GM21381 (cell line): Measurements from ENCODE around the gene RDH5.

Source experiments
- ATAC-seq: cut with Tn5 transposase; IDR thresholded peaks from one replicate; pipeline ENCODE4 v1.9.1; 2021; ENCODE audit warnings: mild to moderate bottlenecking, moderate library complexity; ENCODE audit not compliant: unreplicated experiment

Gene RDH5

GRCh38 chr12:55720071-55720564 is at the start of gene RDH5:
Gene RDH5, plus strand, starts transcription at chr12:55720393. Its CDS starts 792 bp downstream, at chr12:55721185.
- no peak for ATAC-seq

- no peak for ATAC-seq
These were observed 48.4 kb upstream of the RDH5 start for GRCh38 chr12:55671746-55672145.

DNA sequence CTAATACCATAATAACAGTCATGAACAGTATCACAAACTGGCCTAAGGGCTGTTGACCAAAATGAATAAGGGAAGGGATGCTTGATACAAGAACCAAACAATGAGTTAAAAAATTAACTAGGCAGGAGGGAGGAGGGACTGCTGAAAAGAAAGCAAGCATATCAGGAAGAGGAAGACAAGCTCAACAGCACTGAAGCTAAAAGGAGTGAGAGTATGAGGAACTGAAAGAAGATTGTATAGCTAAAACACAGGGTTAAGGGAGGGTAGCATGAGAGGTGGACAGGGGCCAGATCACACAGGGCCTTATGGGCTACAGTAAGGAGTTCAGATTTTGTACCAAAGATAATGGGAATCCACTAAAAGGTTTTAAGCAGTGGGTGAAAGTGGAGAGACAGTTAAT is 46.6 kb upstream of the RDH5 start:
- ATAC-seq, result peak; percentile 99

- ATAC-seq, result no peak
These were observed 44.5 kb upstream of the RDH5 start for GRCh38 chr12:55675666-55676065.

DNA sequence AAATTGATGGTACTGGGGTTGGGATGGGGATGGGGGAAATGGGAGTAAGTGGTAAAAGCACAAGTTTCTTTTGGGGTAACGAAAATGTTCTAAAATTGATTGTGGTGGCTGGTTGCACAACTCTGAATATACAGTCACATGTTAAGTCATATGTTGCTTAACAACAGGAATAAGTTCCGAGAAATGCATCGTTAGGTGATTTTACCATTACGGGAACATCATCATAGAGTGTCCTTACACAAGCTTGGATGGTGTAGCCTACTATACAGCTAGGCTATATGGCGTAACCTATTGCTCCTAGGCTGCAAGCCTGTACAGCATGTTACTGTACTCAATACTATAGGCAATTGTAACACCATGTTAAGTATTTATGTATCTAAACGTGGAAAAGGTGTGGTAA is 43.5 kb upstream of the RDH5 start:
- no peak for ATAC-seq

DNA sequence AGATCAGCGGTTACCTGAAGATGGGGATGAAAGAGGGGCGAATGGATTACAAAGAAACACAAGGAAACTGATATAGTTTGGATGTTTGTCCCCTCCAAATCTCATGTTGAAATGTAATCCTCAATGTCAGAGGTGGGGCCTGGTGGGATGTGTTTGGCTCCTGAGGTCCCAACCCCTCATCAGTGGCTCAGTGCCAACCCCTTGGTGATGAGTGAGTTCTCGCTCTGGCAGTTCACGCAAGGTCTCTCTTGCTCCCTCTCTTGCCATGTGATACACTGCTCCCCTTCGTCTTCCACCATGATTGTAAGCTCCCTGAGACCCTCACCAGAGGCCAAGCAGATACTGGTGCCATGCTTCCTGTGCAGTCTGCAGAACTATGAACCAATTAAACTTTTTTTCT is 40.5 kb upstream of the RDH5 start:
- ATAC-seq, result no peak

DNA sequence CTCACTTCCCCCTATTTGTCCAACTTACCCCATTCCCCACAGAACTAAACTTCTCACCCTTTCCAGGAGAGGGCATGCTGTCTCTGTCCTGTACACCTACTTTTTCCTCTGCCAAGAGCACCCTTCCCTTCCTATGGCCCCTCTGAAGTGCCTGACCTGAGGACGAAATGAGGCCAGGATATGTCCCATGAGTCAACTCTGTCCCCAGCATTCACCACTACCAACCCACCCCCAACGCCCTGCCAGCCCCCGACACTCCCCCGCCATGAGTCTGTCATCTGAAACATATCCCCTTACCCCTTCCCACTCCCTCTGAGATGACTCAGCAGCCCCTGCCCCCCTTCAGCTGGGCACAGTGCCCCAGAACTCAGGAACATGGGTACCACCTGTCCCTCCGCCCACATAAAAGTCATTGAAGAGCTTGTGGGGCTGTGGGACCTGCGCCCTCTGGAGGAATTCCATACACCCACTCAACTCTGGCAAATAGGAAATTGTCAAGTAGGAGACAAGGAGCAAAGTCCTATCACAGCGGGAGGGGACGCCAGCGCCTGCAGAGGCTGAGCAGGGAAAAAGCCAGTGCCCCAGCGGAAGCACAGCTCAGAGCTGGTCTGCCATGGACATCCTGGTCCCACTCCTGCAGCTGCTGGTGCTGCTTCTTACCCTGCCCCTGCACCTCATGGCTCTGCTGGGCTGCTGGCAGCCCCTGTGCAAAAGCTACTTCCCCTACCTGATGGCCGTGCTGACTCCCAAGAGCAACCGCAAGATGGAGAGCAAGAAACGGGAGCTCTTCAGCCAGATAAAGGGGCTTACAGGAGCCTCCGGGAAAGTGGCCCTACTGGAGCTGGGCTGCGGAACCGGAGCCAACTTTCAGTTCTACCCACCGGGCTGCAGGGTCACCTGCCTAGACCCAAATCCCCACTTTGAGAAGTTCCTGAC is 38.8 kb upstream of the RDH5 start:
- no peak for ATAC-seq

GRCh38 chr12:55682087-55682796 is 38.0 kb upstream of the RDH5 start:
- ATAC-seq, result no peak

DNA sequence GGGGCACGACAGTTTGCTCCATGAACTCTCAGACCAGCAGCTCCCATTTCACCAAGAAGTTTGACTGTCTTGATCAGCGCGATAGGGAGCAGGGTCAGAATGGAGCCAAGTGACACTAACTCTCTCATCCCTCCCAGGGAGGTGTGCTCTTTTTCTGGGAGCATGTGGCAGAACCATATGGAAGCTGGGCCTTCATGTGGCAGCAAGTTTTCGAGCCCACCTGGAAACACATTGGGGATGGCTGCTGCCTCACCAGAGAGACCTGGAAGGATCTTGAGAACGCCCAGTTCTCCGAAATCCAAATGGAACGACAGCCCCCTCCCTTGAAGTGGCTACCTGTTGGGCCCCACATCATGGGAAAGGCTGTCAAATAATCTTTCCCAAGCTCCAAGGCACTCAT is 36.5 kb upstream of the RDH5 start:
- ATAC-seq, result no peak

- no peak for ATAC-seq
These were observed 35.3 kb upstream of the RDH5 start for GRCh38 chr12:55684761-55685370.

DNA sequence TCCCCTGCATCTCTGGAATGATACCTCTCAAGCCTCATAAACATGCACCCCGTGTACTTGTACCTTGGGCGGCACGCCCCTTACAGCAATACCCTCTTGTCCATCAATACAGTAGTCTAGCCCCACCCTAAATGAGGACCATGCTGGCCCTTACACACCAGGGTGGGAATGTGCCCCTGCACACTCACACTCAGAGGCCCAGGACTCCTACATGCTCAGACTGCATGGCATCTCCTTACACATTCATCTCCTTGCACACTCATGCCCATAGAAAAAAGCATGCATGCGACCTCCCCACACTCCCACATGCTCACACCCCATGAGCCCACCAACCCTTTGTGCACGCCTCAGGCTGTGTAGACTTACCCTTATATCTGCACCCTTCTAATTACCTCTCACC is 34.5 kb upstream of the RDH5 start:
- ATAC-seq, result no peak

- ATAC-seq, result no peak
These were observed 33.7 kb upstream of the RDH5 start for GRCh38 chr12:55686366-55687010.

DNA sequence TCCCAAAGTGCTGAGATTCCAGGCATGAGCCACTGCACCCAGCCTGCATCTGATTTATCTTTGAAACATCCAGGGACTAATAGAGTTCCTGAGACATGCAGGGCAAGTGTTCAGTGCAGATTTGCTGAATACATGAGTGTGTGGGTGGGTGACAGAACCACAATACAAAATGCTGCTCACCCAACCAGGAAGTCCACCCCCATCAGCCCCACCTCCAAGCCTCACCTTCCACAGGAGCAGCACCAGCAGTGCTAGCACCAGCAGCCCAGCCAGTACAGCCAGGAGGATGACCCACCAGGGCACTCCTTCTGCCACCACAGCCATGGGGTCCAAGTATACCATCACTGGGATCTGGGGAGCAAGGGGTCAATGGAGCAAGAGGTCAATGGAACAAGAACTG is 32.4 kb upstream of the RDH5 start:
- no peak for ATAC-seq

GRCh38 chr12:55688716-55689655 is 31.2 kb upstream of the RDH5 start:
- ATAC-seq, result no peak

DNA sequence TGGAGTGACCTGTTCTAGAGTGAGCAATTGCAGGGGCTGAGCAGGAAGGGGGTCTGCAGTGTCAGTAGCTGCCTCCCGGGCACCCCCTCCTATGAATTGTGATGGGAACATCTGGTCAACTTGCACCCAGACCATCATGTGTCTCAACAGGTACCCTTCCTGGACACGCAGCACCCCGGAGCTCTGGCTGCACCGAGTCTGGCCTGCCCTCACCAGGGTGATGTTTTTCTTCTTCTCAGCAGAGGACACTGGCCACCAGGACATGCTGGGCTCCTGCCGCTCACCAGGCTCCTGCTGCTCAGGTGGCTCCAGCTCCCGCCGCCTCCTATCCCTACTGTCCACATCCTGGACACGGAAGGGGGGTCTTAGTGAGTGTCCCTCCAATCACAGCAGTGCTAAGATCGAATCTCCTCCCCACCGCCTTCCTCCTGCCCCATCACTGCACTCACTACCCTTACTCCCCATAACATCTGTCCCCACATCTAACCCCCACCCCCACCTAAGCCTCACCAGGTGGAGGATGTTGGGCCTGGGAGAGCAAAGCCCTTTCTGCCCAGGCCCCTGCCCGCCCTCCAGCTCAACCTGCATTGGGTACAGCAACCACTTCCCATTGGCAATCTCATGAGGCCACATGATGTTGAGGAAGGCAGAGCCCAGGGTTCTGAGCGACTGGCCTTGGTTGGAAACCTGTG is 27.4 kb upstream of the RDH5 start:
- no peak for ATAC-seq

DNA sequence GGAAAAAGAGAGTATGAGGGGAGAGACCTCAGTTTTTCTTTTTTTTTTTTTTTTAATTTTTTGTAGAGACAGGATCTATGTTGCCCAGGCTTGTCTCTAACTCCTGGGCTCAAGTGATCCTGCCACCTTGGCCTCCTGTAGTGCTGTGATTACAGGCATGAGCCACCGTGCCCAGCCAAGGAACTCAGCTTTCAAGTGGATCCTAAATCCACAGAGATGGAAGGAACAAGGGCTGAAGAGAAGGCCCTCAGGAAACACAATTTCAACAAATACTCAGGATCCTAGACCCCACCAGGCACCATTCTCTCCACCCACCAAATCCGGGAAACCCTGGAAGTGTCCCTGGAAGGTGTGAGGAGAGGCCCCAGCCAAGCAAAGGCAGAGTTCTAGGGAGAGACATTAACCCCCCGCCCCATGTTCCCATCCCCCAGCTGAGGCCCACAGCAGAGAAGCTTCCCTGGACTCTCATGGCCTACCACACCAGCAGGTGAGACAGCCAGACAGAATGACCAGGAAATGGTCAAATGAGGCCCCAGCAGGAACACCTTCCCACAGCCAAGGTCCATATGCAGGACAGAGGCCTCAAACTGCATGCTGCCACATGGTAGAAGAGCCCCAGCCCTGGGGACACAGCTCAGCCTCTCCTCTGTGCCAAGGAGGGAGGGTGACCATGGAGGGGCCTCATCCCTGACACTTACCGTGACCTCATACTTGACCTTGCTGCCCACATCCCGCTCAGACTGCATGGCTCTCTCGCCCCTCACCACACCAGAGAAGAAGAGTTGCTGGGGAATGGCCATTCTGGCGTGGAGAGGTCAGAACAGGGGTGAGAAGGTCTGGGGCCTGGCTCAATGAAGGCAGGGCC is 26.6 kb upstream of the RDH5 start:
- no peak for ATAC-seq

DNA sequence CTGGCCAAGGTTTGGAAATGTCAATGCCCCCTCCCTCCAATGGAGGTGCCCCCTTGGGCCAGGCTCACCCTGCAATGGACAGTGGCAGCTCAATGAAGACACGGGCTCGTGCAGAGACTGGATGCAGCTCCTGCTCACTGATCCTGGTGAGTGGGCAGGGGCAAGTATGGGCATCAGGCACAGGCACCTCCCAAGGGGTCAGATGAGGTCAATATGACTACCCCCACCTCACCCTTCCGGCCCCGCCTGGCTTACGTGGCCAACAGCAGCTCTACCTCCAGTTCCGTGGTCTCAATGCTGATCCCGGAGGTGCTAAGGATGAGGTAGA is 26.0 kb upstream of the RDH5 start:
- no peak for ATAC-seq

- ATAC-seq, result no peak
These were observed 25.5 kb upstream of the RDH5 start for GRCh38 chr12:55694651-55695050.

- ATAC-seq, result no peak
These were observed 24.8 kb upstream of the RDH5 start for GRCh38 chr12:55695349-55695748.
